Endothelial cell of hepatic sinusoid (primary cell): ENCODE measurements around the gene F2RL3.
"Not testable (repeated sequence)": the region's sequence is repeated elsewhere in the genome, so short reads cannot be mapped to it uniquely, and the experiment has no call there.

Source experiments
- in situ Hi-C: cut with HindIII; loops from 2 replicates; pipeline ENCODE4 v1.10.0; 2017; ENCODE audit warnings: low sequenced_read_pairs

F2RL3 gene

DNA sequence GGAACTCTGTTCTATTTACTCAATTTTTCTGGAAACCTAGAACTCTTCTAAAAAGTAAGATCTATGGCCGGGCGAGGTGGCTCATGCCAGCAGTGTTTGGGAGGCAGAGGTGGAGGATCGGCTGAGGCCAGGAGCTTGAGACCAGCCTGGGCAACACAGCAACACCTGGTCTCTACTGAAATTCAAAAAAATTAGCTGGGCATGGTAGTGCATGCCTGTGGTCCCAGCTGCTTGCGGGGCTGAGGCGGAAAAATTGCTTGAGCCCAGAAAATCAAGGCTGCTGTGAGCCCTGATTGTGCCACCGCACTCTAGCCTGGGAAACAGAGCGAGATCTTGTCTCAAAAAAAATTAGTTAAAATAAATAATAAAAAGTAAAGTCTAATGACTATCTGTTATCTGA lies 28.6 kb downstream of the F2RL3 start:
- in situ Hi-C loops: no loop called here

DNA sequence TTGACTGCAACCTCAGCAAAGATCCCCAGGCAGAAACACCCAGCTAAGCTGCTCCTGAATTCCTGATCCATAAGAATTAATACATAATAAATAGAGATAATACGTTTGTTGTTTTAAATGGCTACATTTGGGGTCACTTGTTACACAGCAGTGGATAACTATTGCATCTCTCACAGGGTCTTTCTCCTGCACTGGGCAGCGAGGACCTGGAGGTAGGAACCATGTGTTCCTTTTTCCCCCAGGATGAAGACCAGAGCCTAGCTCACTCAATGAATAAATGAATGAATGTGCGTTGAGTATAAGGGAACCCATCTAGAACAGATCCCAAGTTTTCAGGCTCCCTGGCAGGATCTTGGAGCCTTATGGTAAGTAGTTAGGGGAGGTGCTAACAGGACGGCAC lies 30.7 kb downstream of the F2RL3 start:
- in situ Hi-C loops: no loop called here

DNA sequence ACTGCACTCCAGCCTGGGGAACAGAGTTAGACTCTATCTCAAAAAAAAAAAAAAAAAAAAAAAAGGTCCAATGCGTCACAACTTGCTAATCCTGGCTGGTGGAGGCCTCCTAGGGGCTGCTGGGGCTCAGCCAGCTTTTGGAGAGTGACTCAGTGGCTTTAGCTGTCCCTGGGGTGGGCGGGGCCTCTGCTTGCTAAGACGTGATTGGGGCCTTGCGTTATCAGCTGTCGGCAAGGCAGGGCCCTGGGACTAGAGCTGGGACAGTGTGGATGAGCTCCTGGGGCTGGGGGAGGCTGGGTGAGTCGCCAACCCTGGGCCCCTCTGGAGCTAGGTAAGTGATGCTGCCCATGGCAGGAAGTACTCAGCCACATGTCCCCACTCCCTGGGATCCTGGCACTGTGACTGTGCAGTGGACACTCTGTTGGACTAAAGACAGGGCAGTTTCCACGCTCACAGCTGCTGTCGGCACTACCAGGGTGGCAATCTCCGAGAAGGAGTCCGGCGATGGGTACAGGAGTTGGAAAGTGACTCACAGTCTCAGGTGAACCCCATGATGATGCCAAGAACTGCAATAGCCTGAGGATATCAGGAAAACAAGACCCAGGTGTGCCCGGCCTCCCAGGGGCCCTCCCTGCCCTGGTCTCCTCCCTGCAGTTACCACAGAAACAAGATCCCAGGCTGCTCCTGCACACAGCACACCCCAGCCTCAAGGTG lies 32.2 kb downstream of the F2RL3 start:
- in situ Hi-C loops: no loop called here

DNA sequence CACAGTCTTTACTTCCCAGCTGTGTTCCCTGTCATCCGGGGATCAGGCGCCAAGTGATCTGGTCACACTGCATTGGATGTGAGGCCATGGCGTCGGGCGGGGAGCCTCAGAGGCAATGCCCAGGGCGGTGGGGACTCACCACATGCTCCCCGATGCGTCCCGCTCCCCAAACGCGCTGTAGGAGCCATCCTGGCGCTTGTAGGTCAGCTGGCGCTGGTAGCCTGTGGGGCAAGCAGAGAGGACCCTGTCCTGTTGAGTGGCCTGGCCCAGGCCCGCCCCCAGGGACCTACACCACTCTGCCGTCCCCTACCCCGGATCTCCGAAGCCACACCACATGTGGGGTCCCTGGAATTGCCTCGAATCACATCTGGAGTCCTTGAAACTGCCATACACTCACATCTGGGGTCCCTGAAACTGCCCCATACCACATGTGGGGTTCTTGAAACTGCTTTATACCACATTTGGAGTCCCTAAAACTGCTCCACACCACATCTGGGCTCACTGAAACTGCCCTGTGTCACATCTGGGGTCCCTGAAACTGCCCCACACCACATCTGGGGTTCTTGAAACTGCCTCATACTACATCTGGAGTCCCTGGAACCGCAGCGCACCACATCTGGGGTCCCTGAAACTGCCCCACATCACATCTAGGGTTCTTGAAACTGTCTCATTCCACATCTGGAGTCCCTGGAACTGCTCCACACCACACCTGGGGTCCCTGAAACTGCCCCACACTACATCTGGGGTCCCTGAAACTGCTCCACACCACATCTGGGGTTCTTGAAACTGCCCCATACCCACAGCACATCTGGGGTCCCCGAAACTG lies 33.2 kb downstream of the F2RL3 start:
- in situ Hi-C loops: no loop called here

DNA sequence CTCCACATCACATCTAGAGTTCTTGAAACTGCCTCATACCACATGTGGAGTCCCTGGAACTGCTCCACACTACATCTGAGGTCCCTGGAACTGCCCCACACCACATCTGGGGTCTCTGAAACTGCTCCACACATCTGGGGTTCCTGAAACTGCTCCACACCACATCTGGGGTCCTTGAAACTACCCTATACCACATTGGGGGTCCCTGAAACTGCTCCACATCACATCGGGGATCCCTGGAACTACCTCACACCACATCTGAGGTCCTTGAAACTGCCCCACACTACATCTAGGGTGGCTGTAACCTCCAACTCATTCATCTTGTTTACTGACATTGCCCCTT lies 33.8 kb downstream of the F2RL3 start:
- in situ Hi-C loops: no loop called here

DNA sequence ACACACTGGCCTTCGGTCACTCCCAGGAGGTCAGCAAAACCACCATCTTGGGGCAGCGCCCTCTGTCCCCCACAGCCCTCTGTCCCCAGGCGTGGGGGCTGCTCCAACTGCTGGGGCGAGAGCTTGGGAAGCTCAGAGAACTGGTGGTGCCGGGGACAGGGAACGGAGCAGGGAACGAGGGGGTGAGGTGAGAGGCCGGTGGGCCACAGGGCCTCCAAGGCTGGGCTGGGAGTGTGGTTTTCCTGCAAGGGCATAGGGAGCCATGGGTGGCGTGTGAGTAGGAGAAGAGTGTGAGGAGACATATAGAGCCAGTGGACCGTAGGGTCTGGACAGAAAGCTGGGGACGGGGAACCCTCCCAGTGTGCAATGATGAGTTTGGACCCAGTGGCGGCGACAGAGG lies 34.1 kb downstream of the F2RL3 start:
- in situ Hi-C loops: no loop called here

DNA sequence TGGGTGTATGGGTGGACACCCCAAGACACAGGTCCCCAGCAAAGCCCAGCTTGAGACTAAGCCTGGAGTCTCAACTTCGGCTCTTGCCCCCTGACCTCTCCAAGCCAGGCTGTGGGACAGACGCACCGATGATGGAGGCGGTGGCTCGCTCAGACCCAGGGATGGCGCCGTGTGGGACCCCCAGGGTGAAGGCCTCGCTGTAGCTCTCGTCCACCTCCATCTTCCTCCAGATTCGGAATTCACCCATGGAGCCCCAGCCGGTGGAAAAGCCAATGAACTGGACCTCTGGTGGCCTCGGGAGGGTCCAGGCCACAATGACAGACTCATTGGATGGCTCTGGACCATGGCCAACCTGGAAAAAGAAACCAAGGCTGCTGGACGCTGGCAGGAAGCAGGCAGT lies 39.1 kb downstream of the F2RL3 start:
- in situ Hi-C loops: no loop called here

DNA sequence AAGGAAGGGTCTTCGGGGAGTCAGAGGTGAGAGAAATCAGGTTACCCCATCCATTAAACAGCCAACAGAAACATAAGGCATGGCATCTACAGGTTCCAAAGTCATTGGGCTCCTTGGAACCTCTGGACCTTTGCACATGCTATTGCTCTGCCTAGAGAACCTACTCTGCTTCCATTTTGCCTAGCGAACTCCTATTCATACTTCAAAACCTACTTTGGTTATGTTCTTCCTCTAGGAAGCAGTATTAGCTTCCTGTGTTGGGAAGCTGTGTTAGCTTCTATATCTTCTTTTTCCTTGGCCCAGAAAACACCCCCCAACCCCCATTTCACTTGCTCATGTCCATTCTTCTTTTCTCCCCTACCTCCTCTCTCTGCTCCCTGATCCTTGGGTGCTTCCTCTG lies 39.6 kb downstream of the F2RL3 start:
- in situ Hi-C loops: no loop called here

DNA sequence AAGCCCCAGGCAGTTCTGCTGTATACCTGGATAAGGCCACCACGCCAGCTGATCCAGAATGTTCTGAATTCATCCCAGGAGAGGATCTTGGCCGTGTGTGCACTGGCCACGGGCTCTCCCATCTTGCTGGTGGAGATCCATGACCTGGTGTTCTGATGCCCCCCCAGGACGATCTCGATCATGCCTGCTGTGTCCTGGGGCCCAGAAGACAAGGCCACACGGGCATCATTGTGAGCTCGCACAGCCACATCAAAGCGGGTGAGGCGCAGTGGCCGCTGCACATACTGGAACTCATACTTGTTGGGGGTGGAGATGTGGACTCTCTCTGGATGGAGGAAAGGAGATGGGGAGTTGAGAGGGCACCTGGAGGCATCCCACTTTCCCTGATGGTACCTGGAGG lies 40.1 kb downstream of the F2RL3 start:
- in situ Hi-C loops: no loop called here

DNA sequence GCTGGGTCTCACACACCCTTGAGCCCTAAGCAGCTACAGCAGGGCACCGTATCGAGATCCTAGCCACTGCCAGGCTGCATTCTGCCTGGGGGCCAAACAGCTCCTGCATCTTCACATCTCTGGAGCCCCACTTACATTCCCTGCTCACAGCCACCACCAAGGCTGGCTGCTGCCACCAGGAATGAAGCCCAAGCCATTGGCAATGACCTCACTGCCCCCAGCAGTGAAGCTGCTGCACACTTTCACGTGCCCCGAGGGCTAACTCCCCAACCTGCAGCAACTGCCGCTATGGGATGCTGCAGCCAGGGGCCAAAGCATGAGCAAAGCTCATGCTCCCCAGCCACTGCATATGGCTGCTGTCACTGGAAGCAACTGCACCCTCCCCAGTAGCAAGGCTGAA lies 42.0 kb downstream of the F2RL3 start:
- in situ Hi-C loops: no loop called here

DNA sequence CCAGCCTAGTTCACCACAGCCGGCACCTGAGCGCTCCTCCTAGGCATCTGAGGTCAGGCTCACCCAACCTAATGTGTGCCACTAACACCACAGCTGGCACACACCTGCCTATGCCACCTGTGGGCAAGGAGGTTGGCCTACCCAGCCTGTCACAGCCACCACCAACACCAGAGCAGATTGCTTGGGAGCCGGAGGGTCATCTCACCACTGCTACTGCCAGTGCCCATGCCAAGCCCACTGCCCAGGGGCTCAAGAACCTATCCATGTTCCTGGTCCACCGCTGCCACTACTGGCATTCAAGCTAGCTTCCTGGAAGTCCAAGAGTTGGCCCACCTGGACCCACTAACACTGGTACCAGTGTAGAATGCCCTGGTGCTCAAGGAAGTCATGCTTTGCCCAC lies 42.5 kb downstream of the F2RL3 start:
- in situ Hi-C loops: no loop called here

DNA sequence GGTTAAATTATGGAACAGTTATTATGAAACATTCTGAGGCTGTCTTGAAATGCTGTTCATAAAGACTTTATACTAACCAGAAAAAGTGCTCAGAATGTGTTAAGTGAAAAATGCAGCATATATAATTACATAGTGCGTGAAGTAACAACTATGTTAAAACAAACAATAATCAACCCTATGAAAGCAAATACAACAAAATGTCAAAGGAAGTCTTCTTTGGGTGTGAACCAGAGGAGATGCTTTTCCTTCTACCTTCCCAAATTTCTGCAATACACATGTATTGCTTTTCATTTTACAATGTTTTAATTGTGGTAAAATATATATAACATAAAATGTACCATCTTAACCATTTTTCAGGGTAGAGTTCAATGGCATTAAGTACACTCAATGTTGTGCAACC lies 45.7 kb downstream of the F2RL3 start:
- in situ Hi-C loops: no loop called here

DNA sequence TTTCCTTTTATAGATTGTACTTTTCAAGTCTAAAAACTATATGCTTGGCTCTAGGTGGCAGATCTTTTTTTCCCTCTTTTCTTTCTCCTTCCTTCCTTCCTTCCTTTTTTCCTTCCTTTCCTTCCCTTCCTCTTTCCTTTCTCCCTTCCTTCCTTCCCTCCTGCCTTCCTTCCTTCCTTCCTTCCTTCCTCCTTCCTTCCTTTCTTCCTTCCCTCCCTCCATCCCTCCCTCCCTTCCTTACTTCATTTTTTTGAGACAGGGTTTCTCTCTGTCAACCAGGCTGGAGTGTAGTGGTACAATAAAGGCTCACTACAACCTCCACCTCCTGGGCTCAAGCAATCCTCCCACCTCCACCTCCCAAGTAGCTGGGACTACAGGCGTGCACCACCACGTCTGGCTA lies 48.1 kb downstream of the F2RL3 start:
- in situ Hi-C loops: no loop called here

DNA sequence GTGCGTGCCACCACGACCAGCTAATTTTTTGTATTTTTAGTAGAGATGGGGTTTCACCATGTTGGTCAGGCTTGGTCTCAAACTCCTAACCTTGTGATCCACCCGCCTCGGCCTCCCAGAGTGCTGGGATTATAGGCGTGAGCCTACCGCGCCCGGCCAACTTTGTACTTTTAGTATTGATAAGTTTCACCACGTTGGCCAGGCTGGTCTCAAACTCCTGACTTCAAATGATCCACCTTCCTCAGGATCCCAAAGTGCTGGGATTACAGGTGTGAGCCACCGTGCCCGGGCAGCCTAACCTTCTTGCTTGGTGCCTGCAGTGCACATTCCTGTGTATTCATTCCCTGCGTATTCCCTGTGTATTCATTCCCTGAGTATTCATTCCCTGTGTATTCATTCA lies 49.0 kb downstream of the F2RL3 start:
- in situ Hi-C loops: not testable (repeated sequence)

DNA sequence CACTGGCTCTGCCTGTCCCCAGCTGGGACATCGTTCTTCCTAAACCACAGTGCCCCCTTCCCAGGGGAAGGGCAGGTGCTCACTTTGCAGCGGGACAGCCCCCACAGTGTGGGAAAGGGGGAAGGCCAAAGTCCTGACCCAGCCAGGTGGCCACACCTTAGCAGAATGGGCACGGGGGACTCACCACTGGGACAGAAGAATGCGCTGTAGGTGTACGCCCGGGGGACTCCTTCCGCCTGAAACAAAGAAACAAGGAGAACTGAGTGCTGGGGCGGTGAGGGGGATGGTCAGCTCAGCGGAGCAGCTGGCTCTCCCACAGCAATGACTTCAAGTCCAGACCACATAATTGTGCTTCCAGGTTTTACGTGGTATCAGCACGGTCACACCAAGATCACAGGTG lies 49.4 kb downstream of the F2RL3 start:
- in situ Hi-C loops: no loop called here

DNA sequence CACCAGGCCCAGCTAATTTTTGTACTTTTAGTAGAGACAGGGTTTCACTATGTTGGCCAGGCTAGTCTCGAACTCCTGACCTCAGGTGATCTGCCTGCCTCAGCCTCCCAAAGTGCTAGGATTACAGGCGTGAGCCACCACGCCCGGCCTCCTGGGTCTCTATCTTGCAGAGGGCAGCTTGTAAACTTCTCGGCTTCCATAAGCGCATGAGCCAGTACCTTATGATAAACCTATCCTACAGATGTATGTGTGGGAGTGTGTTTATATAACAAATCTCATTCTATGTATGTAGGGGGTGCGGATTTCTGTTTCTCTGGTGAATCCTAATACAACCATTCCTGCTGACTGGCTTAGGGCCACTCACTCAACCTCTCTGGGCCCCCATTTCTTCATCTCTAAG lies 51.3 kb downstream of the F2RL3 start:
- in situ Hi-C loops: not testable (repeated sequence)

DNA sequence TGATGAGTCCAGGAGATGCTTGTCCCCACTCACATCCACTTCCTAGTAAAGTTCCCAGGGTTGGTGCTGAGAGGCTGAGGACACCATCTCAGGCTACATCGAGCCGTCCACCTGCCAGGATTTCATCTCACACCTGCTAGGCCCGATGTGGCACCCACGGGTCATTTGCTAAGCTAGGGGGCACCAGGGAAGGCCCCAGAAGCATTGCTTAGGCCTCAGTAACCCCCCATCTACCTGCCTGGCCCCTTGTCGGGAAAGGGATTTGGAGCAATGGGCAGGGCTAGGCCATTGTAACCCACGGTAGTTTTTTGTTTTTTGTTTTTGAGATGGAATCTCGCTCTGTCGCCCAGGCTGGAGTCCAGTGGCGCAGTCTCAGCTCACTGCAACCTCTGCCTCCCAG lies 51.8 kb downstream of the F2RL3 start:
- in situ Hi-C loops: no loop called here
